H9 (cell line): ENCODE results near the gene MTCH1. TPM values are rescaled to one million over a fixed set of nuclear protein-coding genes. Genes with fewer than 3 reads are reported as not detected.
"Not testable (repeated sequence)": the region's sequence is repeated elsewhere in the genome, so short reads cannot be mapped to it uniquely, and the experiment has no call there.

Experiments used
- DNase-seq: peaks from one replicate; pipeline ENCODE4 v3.0.0-alpha.2; 2017
- H2AFZ ChIP-seq: one replicate; pipeline ENCODE4 v1.6.1; 2013; ENCODE audit warnings: mild to moderate bottlenecking, low read length, control low read depth, moderate library complexity
- H2AK5ac ChIP-seq: 2 replicates; pipeline ENCODE4 v1.6.1; 2013; ENCODE audit warnings: low read length, control low read depth, mixed read lengths; ENCODE audit not compliant: insufficient read length
- H2BK120ac ChIP-seq: one replicate; pipeline ENCODE4 v1.6.1; 2013; ENCODE audit warnings: low read depth, mild to moderate bottlenecking, low read length, control low read depth, inconsistent platforms; ENCODE audit not compliant: poor library complexity, severe bottlenecking
- H2BK12ac ChIP-seq: 2 replicates; pipeline ENCODE4 v1.6.1; 2013; ENCODE audit warnings: low read length, control low read depth, mixed read lengths, low read depth; ENCODE audit not compliant: insufficient read length
- H2BK15ac ChIP-seq: 2 replicates; pipeline ENCODE4 v1.6.1; 2013; ENCODE audit warnings: low read depth, low read length, control low read depth
- H2BK20ac ChIP-seq: one replicate; pipeline ENCODE4 v1.6.1; 2013; ENCODE audit warnings: low read depth, mild to moderate bottlenecking, low read length, control low read depth, inconsistent platforms; ENCODE audit not compliant: poor library complexity, severe bottlenecking
- H2BK5ac ChIP-seq: 2 replicates; pipeline ENCODE4 v1.6.1; 2013; ENCODE audit warnings: low read length, control low read depth, mixed read lengths; ENCODE audit not compliant: insufficient read length
- H3K14ac ChIP-seq: 2 replicates; pipeline ENCODE4 v1.6.1; 2013; ENCODE audit warnings: low read length, control low read depth; ENCODE audit not compliant: insufficient read depth
- H3K18ac ChIP-seq: 2 replicates; pipeline ENCODE4 v1.6.1; 2013; ENCODE audit warnings: low read depth, mild to moderate bottlenecking, mixed read lengths, low read length, control low read depth; ENCODE audit not compliant: insufficient read length
- H3K23ac ChIP-seq: 2 replicates; pipeline ENCODE4 v1.6.1; 2013; ENCODE audit warnings: low read length, control low read depth, mixed read lengths, low read depth; ENCODE audit not compliant: insufficient read length
- H3K23me2 ChIP-seq: 2 replicates; pipeline ENCODE4 v1.6.1; 2013; ENCODE audit warnings: low read depth, mild to moderate bottlenecking, mixed read lengths, low read length, control low read depth; ENCODE audit not compliant: insufficient read length, poor library complexity, severe bottlenecking
- H3K27ac ChIP-seq: 2 replicates; pipeline ENCODE4 v1.5.1; 2013; ENCODE audit warnings: low read length, control low read depth, mixed read lengths, low read depth; ENCODE audit not compliant: insufficient read length
- H3K27me3 ChIP-seq: 2 replicates; pipeline ENCODE4 v1.6.1; 2013; ENCODE audit warnings: low read length, control low read depth, inconsistent platforms; ENCODE audit not compliant: insufficient read depth
- H3K4ac ChIP-seq: 2 replicates; pipeline ENCODE4 v1.6.1; 2013; ENCODE audit warnings: low read depth, mild to moderate bottlenecking, control low read depth, inconsistent platforms, low read length, moderate library complexity
- H3K4me1 ChIP-seq: 2 replicates; pipeline ENCODE4 v1.6.1; 2013; ENCODE audit warnings: low read length, control low read depth, inconsistent platforms; ENCODE audit not compliant: insufficient read depth
- H3K4me2 ChIP-seq: 2 replicates; pipeline ENCODE4 v1.6.1; 2013; ENCODE audit warnings: low read length, control low read depth, mixed read lengths; ENCODE audit not compliant: insufficient read length, insufficient read depth
- H3K56ac ChIP-seq: 2 replicates; pipeline ENCODE4 v1.6.1; 2013; ENCODE audit warnings: low read depth, mild to moderate bottlenecking, mixed read lengths, low read length, control low read depth; ENCODE audit not compliant: insufficient read length
- H3K79me1 ChIP-seq: 2 replicates; pipeline ENCODE4 v1.6.1; 2013; ENCODE audit warnings: low read depth, mild to moderate bottlenecking, moderate library complexity, low read length, control low read depth, inconsistent platforms; ENCODE audit not compliant: insufficient read depth, poor library complexity, severe bottlenecking
- H3K79me2 ChIP-seq: 2 replicates; pipeline ENCODE4 v1.6.1; 2013; ENCODE audit warnings: low read length, control low read depth, inconsistent platforms; ENCODE audit not compliant: insufficient read depth
- H3K9ac ChIP-seq: 2 replicates; pipeline ENCODE4 v1.6.1; 2013; ENCODE audit warnings: low read length, control low read depth, mixed read lengths; ENCODE audit not compliant: insufficient read length; ENCODE audit errors: extremely low read depth
- H3K9me3 ChIP-seq: one replicate; pipeline ENCODE4 v1.6.1; 2013; ENCODE audit warnings: low read depth, low read length, inconsistent platforms; ENCODE audit not compliant: control insufficient read depth
- H3T11ph ChIP-seq: one replicate; pipeline ENCODE4 v1.6.1; 2013; ENCODE audit warnings: mild to moderate bottlenecking, low read length, control low read depth, inconsistent platforms
- H4K20me1 ChIP-seq: one replicate; pipeline ENCODE4 v1.6.1; 2013; ENCODE audit not compliant: control insufficient read depth, insufficient read length, insufficient read depth
- H4K5ac ChIP-seq: 2 replicates; pipeline ENCODE4 v1.6.1; 2013; ENCODE audit warnings: low read depth, mild to moderate bottlenecking, mixed read lengths, low read length, control low read depth; ENCODE audit not compliant: insufficient read length
- H4K8ac ChIP-seq: replicated peaks from 2 replicates; pipeline ENCODE4 v1.6.1; 2013; ENCODE audit warnings: low read length, control low read depth, mixed read lengths, low read depth; ENCODE audit not compliant: insufficient read length
- H4K91ac ChIP-seq: 2 replicates; pipeline ENCODE4 v1.6.1; 2013; ENCODE audit warnings: low read depth, mild to moderate bottlenecking, moderate library complexity, mixed read lengths, low read length, control low read depth; ENCODE audit not compliant: insufficient read length
- H3K27ac Mint-ChIP-seq, 3 experiments: 2 replicates in 2 of 3; 3 replicates in 1 of 3; pipeline ENCODE4 v1.8.0; 2020 to 2021; ENCODE audit warnings: mixed read lengths in 3 of 3, mild to moderate bottlenecking in 1 of 3, moderate library complexity in 1 of 3
- H3K27me3 Mint-ChIP-seq: 2 replicates; pipeline ENCODE4 v1.8.0; 2021; ENCODE audit warnings: low read depth, mild to moderate bottlenecking, moderate library complexity, mixed read lengths
- H3K36me3 Mint-ChIP-seq, 3 experiments: 2 replicates in 2 of 3; 3 replicates in 1 of 3; pipeline ENCODE4 v1.8.0; 2020 to 2021; ENCODE audit warnings: low read depth in 3 of 3, mixed read lengths in 3 of 3; ENCODE audit not compliant: insufficient read depth in 1 of 3
- H3K4me1 Mint-ChIP-seq, 2 experiments: 2 replicates each; pipeline ENCODE4 v1.8.0; 2020; ENCODE audit warnings: mixed read lengths in 2 of 2
- H3K4me3 Mint-ChIP-seq, 2 experiments: 2 replicates in 1 of 2; 3 replicates in 1 of 2; pipeline ENCODE4 v1.8.0; 2020 to 2021; ENCODE audit warnings: mild to moderate bottlenecking in 2 of 2, mixed read lengths in 2 of 2, moderate library complexity in 1 of 2
- H3K9me3 Mint-ChIP-seq, 2 experiments: 2 replicates in 1 of 2; 3 replicates in 1 of 2; pipeline ENCODE4 v1.8.0; 2020; ENCODE audit warnings: mild to moderate bottlenecking in 2 of 2, mixed read lengths in 2 of 2, moderate library complexity in 1 of 2
- WGBS: extraction: QIAGEN DNeasy Blood & Tissue Kit; methylation state at CpG from one replicate; pipeline ENCODE4 v1.1.7; 2013; ENCODE audit warnings: missing lambda C conversion rate, low lambda C conversion rate, mixed read lengths; ENCODE audit not compliant: insufficient read length; ENCODE audit errors: extremely low coverage; 5-methylcytosine and 5-hydroxymethylcytosine counted together
- total RNA-seq: library from RNA; stranded (reverse); gene quantifications from 2 replicates; pipeline ENCODE4 v1.2.1, GENCODE V29; 2021

The MTCH1 gene
- total RNA-seq, 1 experiment from 2014 or later, result 200 TPM

DNA sequence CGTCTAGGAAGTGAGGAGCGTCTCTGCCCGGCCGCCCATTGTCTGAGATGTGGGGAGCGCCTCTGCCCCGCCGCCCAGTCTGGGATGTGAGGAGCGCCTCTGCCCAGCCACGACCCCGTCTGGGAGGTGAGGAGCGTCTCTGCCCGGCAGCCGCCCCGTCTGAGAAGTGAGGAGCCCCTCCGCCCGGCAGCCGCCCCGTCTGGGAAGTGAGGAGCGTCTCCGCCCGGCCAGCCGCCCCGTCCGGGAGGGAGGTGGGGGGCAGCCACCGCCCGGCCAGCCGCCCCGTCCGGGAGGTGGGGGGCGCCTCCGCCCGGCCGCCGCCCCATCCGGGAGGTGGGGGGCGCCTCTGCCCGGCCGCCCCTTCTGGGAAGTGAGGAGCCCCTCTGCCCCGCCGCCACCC lies 44.4 kb downstream of the MTCH1 start:
- H3K27ac Mint-ChIP-seq, H3K4ac ChIP-seq, H3K23me2 ChIP-seq, H3K27me3 ChIP-seq, H3K4me1 ChIP-seq, H3K4me3 Mint-ChIP-seq, H4K5ac ChIP-seq, H3K27ac ChIP-seq, H3K14ac ChIP-seq, H2BK20ac ChIP-seq, H3K79me1 ChIP-seq, H4K8ac ChIP-seq, H2AK5ac ChIP-seq, H2BK5ac ChIP-seq, H3K9me3 ChIP-seq, H3K4me2 ChIP-seq, H3K79me2 ChIP-seq, H3K56ac ChIP-seq, H2AFZ ChIP-seq, DNase-seq, H2BK15ac ChIP-seq, H4K20me1 ChIP-seq, H2BK12ac ChIP-seq, H3K9ac ChIP-seq, H3K27me3 Mint-ChIP-seq, H3K23ac ChIP-seq, H3K18ac ChIP-seq, H3T11ph ChIP-seq, H2BK120ac ChIP-seq, H3K4me1 Mint-ChIP-seq, H4K91ac ChIP-seq: not testable (repeated sequence)
- WGBS, result no CpG with 5 or more reads among the region's 40 CpGs
- peaks cover 1 to 11% (median 3%) of the 10 kb centered on the region in 3 experiments; a peak in 3 of 7 replicates for H3K36me3 Mint-ChIP-seq
- peaks cover 12 to 17% of the 10 kb centered on the region in 2 experiments; a peak in 3 of 5 replicates for H3K9me3 Mint-ChIP-seq
